Stimulated activated CD8-positive, alpha-beta memory T cell treated with anti-CD3 and anti-CD28 coated beads, Interleukin-15, amount 100 ng/mL, for 24 hours (primary cell): ENCODE results near the gene EPB41L2.
"Not testable (repeated sequence)": the region's sequence is repeated elsewhere in the genome, so short reads cannot be mapped to it uniquely, and the experiment has no call there.

Experiments used
- DNase-seq: peaks from one replicate; pipeline ENCODE4 v3.0.0-alpha.2; 2020; ENCODE audit warnings: low read depth

EPB41L2 gene

GRCh38 chr6:130945401-130945919 is 117.6 kb downstream of the EPB41L2 start:
- no peak for DNase-seq

GRCh38 chr6:130944486-130944885 is 118.6 kb downstream of the EPB41L2 start:
- DNase-seq: no peak

GRCh38 chr6:130943738-130944137 is 119.3 kb downstream of the EPB41L2 start:
- DNase-seq: no peak

GRCh38 chr6:130942752-130943151 is 120.3 kb downstream of the EPB41L2 start:
- DNase-seq: not testable (repeated sequence)

- no peak for DNase-seq
Measured at GRCh38 chr6:130937942-130938604, 125.0 kb downstream of the EPB41L2 start.

GRCh38 chr6:130936933-130937332 is 126.1 kb downstream of the EPB41L2 start:
- no peak for DNase-seq

GRCh38 chr6:130935978-130936377 is 127.1 kb downstream of the EPB41L2 start:
- no peak for DNase-seq

- no peak for DNase-seq
Measured at GRCh38 chr6:130934848-130935585, 128.0 kb downstream of the EPB41L2 start.

GRCh38 chr6:130933712-130934200 is 129.3 kb downstream of the EPB41L2 start:
- DNase-seq: no peak

GRCh38 chr6:130932921-130933320 is 130.1 kb downstream of the EPB41L2 start:
- no peak for DNase-seq

GRCh38 chr6:130932438-130932837 is 130.6 kb downstream of the EPB41L2 start:
- DNase-seq: no peak

GRCh38 chr6:130931683-130932082 is 131.4 kb downstream of the EPB41L2 start:
- DNase-seq: no peak

- no peak for DNase-seq
Measured at GRCh38 chr6:130929036-130929678, 133.9 kb downstream of the EPB41L2 start.

- no peak for DNase-seq
Measured at GRCh38 chr6:130928158-130928912, 134.7 kb downstream of the EPB41L2 start.

GRCh38 chr6:130927305-130927704 is 135.7 kb downstream of the EPB41L2 start:
- DNase-seq: no peak

GRCh38 chr6:130923350-130923749 is 139.7 kb downstream of the EPB41L2 start:
- no peak for DNase-seq

- no peak for DNase-seq
Measured at GRCh38 chr6:130922922-130923321, 140.1 kb downstream of the EPB41L2 start.

GRCh38 chr6:130920969-130921368 is 142.1 kb downstream of the EPB41L2 start:
- no peak for DNase-seq

GRCh38 chr6:130918171-130918570 is 144.9 kb downstream of the EPB41L2 start:
- no peak for DNase-seq

GRCh38 chr6:130915606-130916005 is 147.4 kb downstream of the EPB41L2 start:
- DNase-seq: not testable (repeated sequence)

- no peak for DNase-seq
Measured at GRCh38 chr6:130913120-130913519, 149.9 kb downstream of the EPB41L2 start.

- DNase-seq: no peak
Measured at GRCh38 chr6:130912434-130912833, 150.6 kb downstream of the EPB41L2 start.
